Neutrophil (primary cell): ENCODE results near the gene CYP2C18.
"Not testable (repeated sequence)": the region's sequence is repeated elsewhere in the genome, so short reads cannot be mapped to it uniquely, and the experiment has no call there.

Experiments used
- H3K27ac ChIP-seq: fragments of 200-600 bp; sonication (generic); 2 replicates; pipeline ENCODE4 v1.5.1; 2016; ENCODE audit warnings: mild to moderate bottlenecking, moderate library complexity
- H3K27me3 ChIP-seq: fragments of 200-600 bp; sonication (generic); 2 replicates; pipeline ENCODE4 v1.6.0; 2016; ENCODE audit warnings: mild to moderate bottlenecking
- H3K36me3 ChIP-seq: fragments of 200-600 bp; sonication (generic); 2 replicates; pipeline ENCODE4 v1.5.1; 2017
- H3K4me1 ChIP-seq, 2 experiments: fragments of 200-600 bp in 1 of 2; sonication (generic) in 1 of 2; 1 replicate in 1 of 2; 2 replicates in 1 of 2; pipeline versions ENCODE4 v1.5.1 to v1.6.1; 2013 to 2016; ENCODE audit warnings: low read depth in 1 of 2, low read length in 1 of 2, mild to moderate bottlenecking in 1 of 2, moderate library complexity in 1 of 2; ENCODE audit not compliant: control insufficient read depth in 1 of 2, insufficient read depth in 1 of 2
- H3K4me3 ChIP-seq, 2 experiments: fragments of 200-600 bp in 1 of 2; sonication (generic) in 1 of 2; 1 replicate in 1 of 2; 2 replicates in 1 of 2; pipeline ENCODE4 v1.5.1; 2013 to 2016; ENCODE audit warnings: low read depth in 1 of 2, low read length in 1 of 2, mild to moderate bottlenecking in 1 of 2, moderate library complexity in 1 of 2
- H3K9me3 ChIP-seq: fragments of 200-600 bp; sonication (generic); 2 replicates; pipeline ENCODE4 v1.5.1; 2016
- TF ChIP-seq, protein P1 (sequence below): fragments of 200-600 bp; sonication (generic); IDR thresholded peaks from 2 replicates; pipeline ENCODE4 v1.5.1; 2016; ENCODE audit warnings: antibody characterized with exemption

CYP2C18 gene

DNA sequence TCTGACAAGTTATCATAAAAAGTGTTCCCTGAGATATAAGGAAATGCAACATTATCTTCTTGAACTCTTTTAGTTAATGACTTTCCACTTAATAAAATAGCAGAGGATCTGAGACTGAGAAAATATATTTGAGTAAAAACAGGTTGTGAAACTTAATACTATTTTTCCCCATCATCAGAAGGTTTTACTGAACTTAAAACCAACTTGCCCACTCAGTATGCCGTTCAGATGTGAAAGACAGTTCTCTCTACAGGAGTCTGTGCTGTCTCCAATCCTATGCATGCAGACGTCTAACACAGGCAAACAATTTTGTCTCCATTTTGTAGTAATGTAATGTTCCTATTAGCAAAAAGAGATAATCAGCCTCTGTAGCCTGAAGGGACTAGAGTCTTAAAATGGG, 38.2 kb upstream of the CYP2C18 start:
- no peaks in the 10 kb centered on the region for H3K4me1 ChIP-seq
- no peak overlapping the region for H3K4me3 ChIP-seq
- TF ChIP-seq, protein P1, sequence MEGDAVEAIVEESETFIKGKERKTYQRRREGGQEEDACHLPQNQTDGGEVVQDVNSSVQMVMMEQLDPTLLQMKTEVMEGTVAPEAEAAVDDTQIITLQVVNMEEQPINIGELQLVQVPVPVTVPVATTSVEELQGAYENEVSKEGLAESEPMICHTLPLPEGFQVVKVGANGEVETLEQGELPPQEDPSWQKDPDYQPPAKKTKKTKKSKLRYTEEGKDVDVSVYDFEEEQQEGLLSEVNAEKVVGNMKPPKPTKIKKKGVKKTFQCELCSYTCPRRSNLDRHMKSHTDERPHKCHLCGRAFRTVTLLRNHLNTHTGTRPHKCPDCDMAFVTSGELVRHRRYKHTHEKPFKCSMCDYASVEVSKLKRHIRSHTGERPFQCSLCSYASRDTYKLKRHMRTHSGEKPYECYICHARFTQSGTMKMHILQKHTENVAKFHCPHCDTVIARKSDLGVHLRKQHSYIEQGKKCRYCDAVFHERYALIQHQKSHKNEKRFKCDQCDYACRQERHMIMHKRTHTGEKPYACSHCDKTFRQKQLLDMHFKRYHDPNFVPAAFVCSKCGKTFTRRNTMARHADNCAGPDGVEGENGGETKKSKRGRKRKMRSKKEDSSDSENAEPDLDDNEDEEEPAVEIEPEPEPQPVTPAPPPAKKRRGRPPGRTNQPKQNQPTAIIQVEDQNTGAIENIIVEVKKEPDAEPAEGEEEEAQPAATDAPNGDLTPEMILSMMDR = no peak
- H3K27me3 ChIP-seq = no peaks in the 10 kb centered on the region
- no peaks in the 10 kb centered on the region for H3K9me3 ChIP-seq
- H3K27ac ChIP-seq = no peak overlapping the region
- no peaks in the 10 kb centered on the region for H3K36me3 ChIP-seq

DNA sequence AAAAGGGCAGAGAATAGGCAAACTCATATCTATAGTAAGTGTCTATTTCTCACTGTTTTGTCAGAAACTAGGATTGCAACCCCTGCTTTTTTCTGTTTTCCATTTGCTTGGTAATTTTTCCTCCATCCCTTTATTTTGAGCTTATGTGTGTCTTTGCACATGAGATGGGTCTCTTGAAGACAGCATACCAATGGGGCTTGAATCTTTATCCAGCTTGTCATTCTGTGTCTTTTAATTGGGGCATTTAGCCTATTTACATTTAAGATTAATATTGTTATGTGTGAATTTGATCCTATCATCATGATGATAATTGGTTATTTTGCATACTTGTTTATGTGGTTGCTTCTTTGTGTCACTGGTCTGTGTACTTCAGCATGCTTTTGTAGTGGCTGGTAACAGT, 28.3 kb upstream of the CYP2C18 start:
- not testable (repeated sequence) for H3K4me1 ChIP-seq, H3K9me3 ChIP-seq, H3K4me3 ChIP-seq, H3K36me3 ChIP-seq, H3K27me3 ChIP-seq, H3K27ac ChIP-seq

DNA sequence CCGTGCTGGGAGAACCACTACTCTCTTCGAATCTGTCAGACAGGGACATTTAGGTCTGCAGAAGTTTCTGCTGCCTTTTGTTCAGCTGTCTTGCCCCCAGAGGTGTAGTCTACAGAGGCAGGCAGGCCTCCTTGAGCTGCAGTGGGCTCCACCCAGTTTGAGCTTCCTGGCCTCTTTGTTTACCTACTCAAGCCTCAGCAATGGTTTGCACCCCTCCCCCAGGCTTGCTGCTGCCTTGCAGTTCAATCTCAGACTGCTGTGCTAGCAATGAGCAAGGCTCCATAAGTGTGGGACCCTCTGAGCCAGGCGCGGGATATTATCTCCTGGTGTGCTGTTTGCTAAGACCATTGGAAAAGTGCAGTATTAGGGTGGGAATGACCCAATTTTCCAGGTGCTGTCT, 20.5 kb upstream of the CYP2C18 start:
- H3K36me3 ChIP-seq, H3K9me3 ChIP-seq, H3K4me1 ChIP-seq, H3K27ac ChIP-seq, H3K27me3 ChIP-seq, H3K4me3 ChIP-seq: not testable (repeated sequence)

DNA sequence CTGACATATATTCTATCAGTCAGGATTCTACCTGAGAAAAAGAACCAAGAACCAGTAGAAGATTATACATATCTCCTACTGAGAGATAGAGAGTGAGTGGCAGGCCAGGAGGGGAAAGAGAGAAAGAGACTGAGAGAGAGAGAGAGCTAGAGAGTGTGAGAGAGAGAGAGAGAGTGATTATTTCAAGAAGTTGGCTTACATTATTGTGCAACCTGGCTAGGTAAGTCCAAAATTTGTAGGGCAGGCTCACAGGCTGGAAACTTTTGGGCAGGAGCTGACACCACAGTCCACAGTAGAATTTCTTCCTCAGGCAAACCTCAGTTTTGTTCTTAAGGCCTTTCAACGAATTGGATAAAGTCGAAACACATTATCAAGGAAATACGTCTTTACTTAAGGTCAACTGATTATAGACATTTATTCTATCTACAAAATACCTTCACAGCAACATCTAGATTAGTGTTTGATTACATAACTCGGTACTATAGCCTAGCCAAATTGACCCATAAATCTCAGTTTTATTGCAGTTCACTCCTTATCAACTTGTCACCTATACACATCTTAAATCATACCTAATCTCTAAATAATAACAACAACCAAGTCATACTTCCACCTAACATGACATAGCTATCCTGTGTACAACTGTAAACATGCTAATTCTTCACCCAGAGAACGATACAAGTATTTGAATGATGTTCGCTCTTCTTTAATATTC, 17.0 kb upstream of the CYP2C18 start:
- H3K4me1 ChIP-seq = no peaks in the 10 kb centered on the region
- no peaks in the 10 kb centered on the region for H3K36me3 ChIP-seq
- H3K27ac ChIP-seq = no peak overlapping the region
- H3K27me3 ChIP-seq = no peaks in the 10 kb centered on the region
- H3K9me3 ChIP-seq = no peaks in the 10 kb centered on the region
- TF ChIP-seq, protein P1 = no peak
- H3K4me3 ChIP-seq = no peak overlapping the region

DNA sequence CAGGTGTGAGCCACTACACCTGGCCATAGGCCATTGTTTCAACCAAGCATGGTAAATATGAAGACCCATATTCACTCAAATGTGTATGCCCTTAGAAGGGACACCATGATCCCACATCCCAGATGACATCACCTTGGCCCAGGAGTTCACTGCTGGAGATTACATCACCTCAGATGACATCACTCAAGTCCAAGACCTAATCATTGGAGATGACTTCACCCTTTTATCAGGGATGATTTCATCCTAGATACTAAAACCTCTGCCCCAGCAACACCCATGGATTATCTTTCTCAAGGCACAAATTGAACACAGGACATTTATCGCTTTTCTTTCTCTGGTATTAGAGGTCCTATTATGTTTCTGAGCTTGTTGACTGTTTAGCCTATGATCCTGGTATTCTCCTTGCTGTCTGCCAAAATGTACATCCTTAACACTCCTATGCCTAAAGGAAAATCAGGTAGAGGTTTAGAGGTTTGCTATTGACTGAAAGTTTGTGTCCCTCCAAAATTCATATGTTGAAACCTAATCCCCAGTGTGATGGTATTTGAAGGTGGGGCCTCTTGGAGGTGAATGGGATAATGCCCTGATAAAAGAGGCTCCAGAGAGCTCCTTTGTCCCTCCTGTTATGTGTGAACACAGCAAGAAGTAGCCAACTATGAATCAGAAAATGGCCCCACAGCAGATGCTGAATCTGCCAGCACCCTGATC, 9.8 kb upstream of the CYP2C18 start:
- no peaks in the 10 kb centered on the region for H3K4me1 ChIP-seq
- H3K27ac ChIP-seq = no peak overlapping the region
- TF ChIP-seq, protein P1 = no peak
- no peaks in the 10 kb centered on the region for H3K36me3 ChIP-seq
- H3K9me3 ChIP-seq = no peaks in the 10 kb centered on the region
- no peaks in the 10 kb centered on the region for H3K27me3 ChIP-seq
- no peak overlapping the region for H3K4me3 ChIP-seq

DNA sequence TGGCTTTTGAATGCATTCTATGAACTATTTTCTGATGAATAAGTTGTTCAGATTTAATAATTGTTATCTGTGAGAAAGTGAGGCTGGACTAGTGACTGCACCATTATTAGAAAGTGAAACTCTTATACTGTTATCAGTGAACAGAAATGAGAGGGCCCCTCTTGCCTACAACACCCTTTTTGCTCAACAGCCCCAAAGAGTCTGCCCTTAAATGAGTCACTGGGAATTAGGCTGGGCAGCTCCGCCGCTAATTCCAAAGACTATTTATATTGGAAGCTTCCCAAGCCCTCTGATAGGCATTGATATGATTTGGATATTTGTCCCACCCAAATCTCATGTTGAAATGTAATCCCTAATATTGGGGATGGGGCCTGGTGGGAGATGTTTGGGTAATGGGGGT, 7.0 kb upstream of the CYP2C18 start:
- TF ChIP-seq, protein P1 = no peak
- Histone ChIP-seq H3K9me3 (no peaks in the 10 kb centered on the region), H3K27me3 (no peaks in the 10 kb centered on the region), H3K36me3 (no peaks in the 10 kb centered on the region), H3K27ac (no peak overlapping the region), H3K4me1 (no peaks in the 10 kb centered on the region), H3K4me3 (no peak overlapping the region)
